HCT116 (cell line): ENCODE measurements around the gene PYGO2. TPM values are rescaled to one million over a fixed set of nuclear protein-coding genes. Genes with fewer than 3 reads are reported as not detected.

ENCODE experiments used
- ATAC-seq: fragments of 200-7000 bp; cut with Tn5 transposase; 2 replicates; pipeline ENCODE4 v1.9.1; 2020; ENCODE audit warnings: mild to moderate bottlenecking, moderate library complexity
- BruUV-seq: library from RNA; stranded (reverse); fragments of 400-500 nt; replicated peaks from 2 replicates; lab custom pipeline; 2021; lab: Mats Ljungman, UMichigan
- CTCF ChIA-PET: fragments of 300-600 bp; sonication (Branson Sonifier 250); formaldehyde crosslinking; loops from one replicate; lab custom pipeline; 2021; ENCODE audit warnings: antibody characterized with exemption; lab: Charles Lee
- POLR2A ChIA-PET: fragments of 300-600, 350-600 bp; sonication (Branson Sonifier 250); formaldehyde crosslinking; loops from one replicate; lab custom pipeline; 2021; ENCODE audit warnings: antibody characterized with exemption; lab: Charles Lee
- RAD21 ChIA-PET, 2 experiments: fragments of 300-600 bp; sonication (Branson Sonifier 250); formaldehyde crosslinking; loops; one replicate each; lab custom pipeline; 2023; ENCODE audit warnings: low total read pairs in 2 of 2; ENCODE audit not compliant: uncharacterized antibody in 2 of 2, unreplicated experiment in 2 of 2, low non-redundant PET in 1 of 2; lab: Charles Lee
- DNase-seq: peaks from one replicate; pipeline ENCODE4 v3.0.0-alpha.2; 2010; ENCODE audit warnings: low read depth, low spot score
- H2AFZ ChIP-seq: fragments of 200-600 bp; shearing (Covaris generic), sonication (generic); 2 replicates; pipeline ENCODE4 v1.6.1; 2017; ENCODE audit warnings: low read depth, mixed run types, mixed read lengths, antibody characterized with exemption, low read length; ENCODE audit not compliant: poor library complexity, severe bottlenecking
- H3K27ac ChIP-seq: 2 replicates; pipeline ENCODE4 v1.5.1; 2012; ENCODE audit warnings: low read depth, low read length
- H3K27me3 ChIP-seq: fragments of 200-600 bp; sonication (generic); 2 replicates; pipeline ENCODE4 v1.6.1; 2016; ENCODE audit warnings: mixed run types, low read length, mixed read lengths; ENCODE audit not compliant: insufficient read depth
- H3K36me3 ChIP-seq, 2 experiments: fragments of 200-500 bp in 1 of 2; fragments of 200-600 bp in 1 of 2; sonication (Bioruptor generic) in 1 of 2; sonication (generic) in 1 of 2; 2 replicates each; pipeline versions ENCODE4 v1.5.1 to v1.6.1; 2014 to 2016; ENCODE audit warnings: low read length in 2 of 2, inconsistent platforms in 1 of 2, mixed read lengths in 1 of 2, mixed run types in 1 of 2; ENCODE audit not compliant: insufficient read depth in 2 of 2, control insufficient read depth in 1 of 2
- H3K4me1 ChIP-seq, 2 experiments: fragments of 200-600 bp in 1 of 2; sonication (generic) in 1 of 2; 2 replicates each; pipeline versions ENCODE4 v1.5.1 to v1.6.1; 2012 to 2017; ENCODE audit warnings: low read length in 2 of 2, inconsistent platforms in 1 of 2, mild to moderate bottlenecking in 1 of 2, mixed read lengths in 1 of 2, mixed run types in 1 of 2, moderate library complexity in 1 of 2; ENCODE audit not compliant: insufficient read depth in 2 of 2, control insufficient read depth in 1 of 2
- H3K4me2 ChIP-seq: fragments of 200-600 bp; sonication (generic); 2 replicates; pipeline ENCODE4 v1.6.1; 2017; ENCODE audit warnings: mixed run types, low read length, mixed read lengths
- H3K4me3 ChIP-seq, 2 experiments: fragments of 200-600 bp in 1 of 2; sonication (generic) in 1 of 2; replicated peaks in 1 of 2; 2 replicates each; pipeline ENCODE4 v1.5.1; 2011 to 2016; ENCODE audit warnings: low read length in 2 of 2, control low read depth in 1 of 2, low read depth in 1 of 2, mild to moderate bottlenecking in 1 of 2, mixed read lengths in 1 of 2, mixed run types in 1 of 2
- H3K79me2 ChIP-seq: fragments of 200-600 bp; sonication (generic); 2 replicates; pipeline ENCODE4 v1.6.1; 2017; ENCODE audit warnings: mild to moderate bottlenecking, mixed run types, low read length, moderate library complexity, mixed read lengths; ENCODE audit not compliant: insufficient read depth
- H3K9ac ChIP-seq: fragments of 200-600 bp; sonication (generic); 2 replicates; pipeline ENCODE4 v1.6.1; 2016; ENCODE audit warnings: low read length, mixed read lengths
- H3K9me2 ChIP-seq: fragments of 200-600 bp; sonication (generic), shearing (Covaris generic); 2 replicates; pipeline ENCODE4 v1.6.1; 2017; ENCODE audit warnings: mixed run types, mild to moderate bottlenecking, moderate library complexity; ENCODE audit not compliant: insufficient read depth
- H3K9me3 ChIP-seq, 2 experiments: fragments of 200-500 bp in 1 of 2; fragments of 200-600 bp in 1 of 2; sonication (Bioruptor generic) in 1 of 2; sonication (generic) in 1 of 2; 2 replicates each; pipeline ENCODE4 v1.6.1; 2014 to 2017; ENCODE audit warnings: low read length in 2 of 2, mixed read lengths in 2 of 2, inconsistent platforms in 1 of 2, low read depth in 1 of 2, mild to moderate bottlenecking in 1 of 2, mixed run types in 1 of 2, moderate library complexity in 1 of 2; ENCODE audit not compliant: control insufficient read depth in 1 of 2, insufficient read depth in 1 of 2
- H4K20me1 ChIP-seq: fragments of 200-600 bp; sonication (generic), shearing (Covaris generic); 2 replicates; pipeline ENCODE4 v1.6.1; 2017; ENCODE audit warnings: mixed run types, mild to moderate bottlenecking, moderate library complexity; ENCODE audit not compliant: insufficient read depth
- CEBPB ChIP-seq: IDR thresholded peaks from 2 replicates; pipeline ENCODE4 v1.6.1; 2012; ENCODE audit warnings: low read depth
- CTCF ChIP-seq, 3 experiments: fragments of 200-600 bp in 1 of 3; sonication (generic) in 1 of 3; IDR thresholded peaks in 2 of 3; conservative IDR thresholded peaks in 1 of 3; 2 replicates each; pipeline ENCODE4 v1.5.1; 2012 to 2017; ENCODE audit warnings: low read depth in 2 of 3, low read length in 2 of 3, antibody characterized with exemption in 1 of 3, borderline replicate concordance in 1 of 3, control low read depth in 1 of 3, mild to moderate bottlenecking in 1 of 3, mixed read lengths in 1 of 3, mixed run types in 1 of 3, moderate library complexity in 1 of 3; ENCODE audit not compliant: insufficient read depth in 1 of 3
- EZH2 ChIP-seq: fragments of 200-600 bp; sonication (generic); IDR thresholded peaks from 2 replicates; pipeline ENCODE4 v1.6.1; 2017; ENCODE audit warnings: antibody characterized with exemption, mixed run types
- POLR2A ChIP-seq: IDR thresholded peaks from 2 replicates; pipeline ENCODE4 v1.7.0; 2011; ENCODE audit warnings: borderline replicate concordance; ENCODE audit not compliant: insufficient read depth, insufficient read length; ENCODE audit errors: extremely low read depth
- SIN3A ChIP-seq: IDR thresholded peaks from 2 replicates; pipeline ENCODE4 v1.6.1; 2012; ENCODE audit warnings: low read depth
- TCF7L2 ChIP-seq: IDR thresholded peaks from 2 replicates; pipeline ENCODE4 v1.7.0; 2011; ENCODE audit warnings: borderline replicate concordance, inconsistent platforms; ENCODE audit not compliant: insufficient read depth, insufficient read length; ENCODE audit errors: extremely low read depth
- intact Hi-C: fragments of 100-400 bp; cut with micrococcal nuclease; formaldehyde crosslinking; loops from 2 replicates; pipeline ENCODE4 v1.10.0; 2022
- total RNA-seq: library from RNA; stranded (reverse); gene quantifications from one replicate; pipeline ENCODE4 v1.2.1, GENCODE V29; 2021; ENCODE audit not compliant: unreplicated experiment
- TF ChIP-seq, protein P1 (sequence below): IDR thresholded peaks from 2 replicates; pipeline ENCODE4 v1.6.1; 2012

The PYGO2 gene
- total RNA-seq, 1 experiment from 2014 or later, result 37.2 TPM

- no peaks in the 10 kb centered on the region for H3K27me3 ChIP-seq
- ChIA-PET RAD21 (no interaction called here), POLR2A (no interaction called here), CTCF (no interaction called here)
- no peak for TF ChIP-seq EZH2
- TF ChIP-seq TCF7L2, result no peak
- no peak for TF ChIP-seq CEBPB
- TF ChIP-seq POLR2A, result no peak
- no peak overlapping the region for H3K4me2 ChIP-seq
- peaks cover 24 to 52% of the 10 kb centered on the region in 2 experiments for H3K4me1 ChIP-seq
- no peak for DNase-seq
- H3K36me3 ChIP-seq, result peaks cover 26 to 55% of the 10 kb centered on the region in 2 experiments; a peak in 3 of 4 replicates
- no peak for ATAC-seq
- no peaks in the 10 kb centered on the region for H4K20me1 ChIP-seq
- intact Hi-C loops, result no loop called here
- no peaks in the 10 kb centered on the region for H3K9me3 ChIP-seq
- no peak overlapping the region for H3K9ac ChIP-seq
- H3K79me2 ChIP-seq, result peaks cover 60% of the 10 kb centered on the region
- no TSS peak for BruUV-seq
- no peak overlapping the region for H3K4me3 ChIP-seq
- no peaks in the 10 kb centered on the region for H3K9me2 ChIP-seq
- H3K27ac ChIP-seq, result no peak overlapping the region
- H2AFZ ChIP-seq, result no peak overlapping the region
Observed at GRCh38 chr1:154966111-154966510, 4.5 kb upstream of the PYGO2 start.

GRCh38 chr1:154964359-154964758, 2.8 kb upstream of the PYGO2 start:
- POLR2A ChIA-PET, result interaction anchor here (1.0 to 1.4 kb wide), 2 partner anchors 8 to 9 kb away, joined by 3 to 5 read pairs; no protein-coding TSS in a partner anchor

More at GRCh38 chr1:154964359-154964758, 2.8 kb upstream of the PYGO2 start:
- no peak overlapping the region for H2AFZ ChIP-seq
- H3K27me3 ChIP-seq, result no peaks in the 10 kb centered on the region
- intact Hi-C loops, result loop anchor here (5.0 kb wide), 1 partner anchor 33 kb away; no protein-coding TSS in a partner anchor
- RAD21 ChIA-PET, result no interaction called here
- DNase-seq, result no peak
- no peak for ATAC-seq
- no peak overlapping the region for H3K4me3 ChIP-seq
- peaks cover 13 to 42% of the 10 kb centered on the region in 2 experiments for H3K4me1 ChIP-seq
- peaks cover 26 to 54% of the 10 kb centered on the region in 2 experiments; a peak in 3 of 4 replicates for H3K36me3 ChIP-seq
- H3K9me2 ChIP-seq, result no peaks in the 10 kb centered on the region
- H3K9ac ChIP-seq, result no peak overlapping the region
- CTCF ChIA-PET, result no interaction called here
- TF ChIP-seq, protein P1, sequence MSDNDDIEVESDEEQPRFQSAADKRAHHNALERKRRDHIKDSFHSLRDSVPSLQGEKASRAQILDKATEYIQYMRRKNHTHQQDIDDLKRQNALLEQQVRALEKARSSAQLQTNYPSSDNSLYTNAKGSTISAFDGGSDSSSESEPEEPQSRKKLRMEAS, result no peak
- TF ChIP-seq SIN3A (no peak), POLR2A (no peak), CTCF (IDR thresholded peaks at IDR 0.05 in 2 of 3, conservative IDR thresholded peaks at IDR 0.05 in 1 of 3; ENCODE audit: borderline replicate concordance in 1 of 3, insufficient read depth in 1 of 3, low read depth in 2 of 3, low read length in 2 of 3) (no peak)
- BruUV-seq, result no TSS peak
- H3K79me2 ChIP-seq, result peaks cover 53% of the 10 kb centered on the region
- no peaks in the 10 kb centered on the region for H4K20me1 ChIP-seq
- H3K9me3 ChIP-seq, result no peaks in the 10 kb centered on the region
- H3K4me2 ChIP-seq, result no peak overlapping the region
- peak overlapping the region; percentile 24 for H3K27ac ChIP-seq
